GM23338 (cell line): ENCODE results near the gene TSSC4. TPM values are rescaled to one million over a fixed set of nuclear protein-coding genes. Genes with fewer than 3 reads are reported as not detected.

Source experiments
- ATAC-seq: fragments of 200-7000 bp; cut with Tn5 transposase; 3 replicates; pipeline ENCODE4 v1.9.1; 2020
- DNase-seq: peaks from one replicate; pipeline ENCODE4 v3.0.0-alpha.2; 2015; ENCODE audit warnings: low spot score
- H2AFZ ChIP-seq: fragments of 200-600 bp; sonication (generic); 2 replicates; pipeline ENCODE4 v1.8.0; 2016; ENCODE audit warnings: antibody characterized with exemption, mild to moderate bottlenecking, moderate library complexity
- H3F3A ChIP-seq: fragments of 200-600 bp; sonication (generic); replicated peaks from 2 replicates; pipeline ENCODE4 v1.8.0; 2017; ENCODE audit warnings: antibody characterized with exemption, mixed run types, low read depth
- H3K27ac ChIP-seq: fragments of 200-600 bp; sonication (generic); 2 replicates; pipeline ENCODE4 v1.6.1; 2016; ENCODE audit warnings: low read depth
- H3K27me3 ChIP-seq: fragments of 200-600 bp; sonication (generic); 2 replicates; pipeline ENCODE4 v1.8.0; 2016; ENCODE audit warnings: mild to moderate bottlenecking, mixed run types, moderate library complexity; ENCODE audit not compliant: insufficient read depth
- H3K36me3 ChIP-seq: fragments of 200-600 bp; sonication (generic); 2 replicates; pipeline ENCODE4 v1.8.0; 2016; ENCODE audit warnings: mild to moderate bottlenecking; ENCODE audit not compliant: insufficient read depth
- H3K4me1 ChIP-seq: fragments of 200-600 bp; sonication (generic); 2 replicates; pipeline ENCODE4 v1.8.0; 2016; ENCODE audit warnings: mild to moderate bottlenecking, moderate library complexity; ENCODE audit not compliant: insufficient read depth
- H3K4me2 ChIP-seq: fragments of 200-600 bp; sonication (generic); 2 replicates; pipeline ENCODE4 v1.7.1; 2017; ENCODE audit warnings: mixed run types
- H3K4me3 ChIP-seq: fragments of 200-600 bp; sonication (generic); 2 replicates; pipeline ENCODE4 v1.6.1; 2016; ENCODE audit warnings: mixed run types
- H3K79me2 ChIP-seq: fragments of 200-600 bp; sonication (generic); replicated peaks from 2 replicates; pipeline ENCODE4 v1.8.0; 2017; ENCODE audit warnings: mild to moderate bottlenecking; ENCODE audit not compliant: insufficient read depth
- H3K9me2 ChIP-seq: fragments of 200-600 bp; sonication (generic); 2 replicates; pipeline ENCODE4 v1.8.0; 2017; ENCODE audit not compliant: insufficient read depth
- H4K20me1 ChIP-seq: fragments of 200-600 bp; sonication (generic); replicated peaks from 2 replicates; pipeline ENCODE4 v1.8.0; 2017; ENCODE audit warnings: mild to moderate bottlenecking; ENCODE audit not compliant: insufficient read depth
- H3K27ac Mint-ChIP-seq: 2 replicates; pipeline ENCODE4 v1.8.0; 2020; ENCODE audit warnings: inconsistent platforms, mild to moderate bottlenecking, moderate library complexity, mixed read lengths
- H3K27me3 Mint-ChIP-seq: 3 replicates; pipeline ENCODE4 v1.8.0; 2022; ENCODE audit warnings: low read depth, mild to moderate bottlenecking, moderate library complexity, mixed read lengths, inconsistent platforms; ENCODE audit not compliant: insufficient read depth, poor library complexity
- H3K36me3 Mint-ChIP-seq: 3 replicates; pipeline ENCODE4 v1.8.0; 2021; ENCODE audit warnings: low read depth, mild to moderate bottlenecking, inconsistent platforms, moderate library complexity, mixed read lengths
- H3K4me1 Mint-ChIP-seq: 3 replicates; pipeline ENCODE4 v1.8.0; 2020; ENCODE audit warnings: mild to moderate bottlenecking, inconsistent platforms, mixed read lengths
- H3K4me3 Mint-ChIP-seq: 3 replicates; pipeline ENCODE4 v1.8.0; 2021; ENCODE audit warnings: moderate library complexity, mild to moderate bottlenecking, inconsistent platforms, mixed read lengths
- H3K9me3 Mint-ChIP-seq: 3 replicates; pipeline ENCODE4 v1.8.0; 2020; ENCODE audit warnings: moderate library complexity, mild to moderate bottlenecking, inconsistent platforms, mixed read lengths
- CREB1 ChIP-seq: fragments of 250-450 bp; sonication (Bioruptor Pico); IDR thresholded peaks from 2 replicates; pipeline ENCODE4 v1.5.0; 2020; ENCODE audit warnings: low read depth, mild to moderate bottlenecking, moderate library complexity
- CTCF ChIP-seq, 2 experiments: fragments of 200-600 bp in 1 of 2; sonication (generic) in 1 of 2; conservative IDR thresholded peaks; 2 replicates each; pipeline versions ENCODE4 v1.5.1 to v1.6.1; 2016 to 2017; ENCODE audit warnings: antibody characterized with exemption in 2 of 2, low read depth in 2 of 2, mild to moderate bottlenecking in 2 of 2, moderate library complexity in 1 of 2
- ETS1 ChIP-seq: IDR thresholded peaks from 2 replicates; pipeline ENCODE4 v1.6.1; 2016; ENCODE audit warnings: antibody characterized with exemption
- POLR2AphosphoS5 ChIP-seq: IDR thresholded peaks from 2 replicates; pipeline ENCODE4 v1.6.1; 2016; ENCODE audit warnings: antibody characterized with exemption, low read depth
- REST ChIP-seq: IDR thresholded peaks from one replicate; pipeline ENCODE4 v1.6.1; 2018; ENCODE audit warnings: antibody characterized with exemption; ENCODE audit not compliant: unreplicated experiment
- STAT1 ChIP-seq: IDR thresholded peaks from one replicate; pipeline ENCODE4 v1.6.1; 2016; ENCODE audit warnings: antibody characterized with exemption; ENCODE audit not compliant: unreplicated experiment
- ZNF462 ChIP-seq: fragments of 250-450 bp; sonication (Bioruptor Pico); IDR thresholded peaks from 2 replicates; pipeline ENCODE4 v1.5.0; 2020; ENCODE audit warnings: mild to moderate bottlenecking, moderate library complexity
- polyA plus RNA-seq: library from polyadenylated mRNA; unstranded; fragments of >200 nt; fragmentation: Nextera tagmentation; extraction: Ambion mirVana; gene quantifications from 2 replicates; pipeline ENCODE4 v1.2.1, GENCODE V29; 2016
- total RNA-seq: library from RNA; depleted of rRNA; stranded (reverse); fragments of >200 nt; shearing (Covaris generic); gene quantifications from 2 replicates; pipeline ENCODE4 v1.2.3, GENCODE V29; 2014

Gene TSSC4
- total and polyA plus RNA-seq, 2 experiments from 2014 or later, result 27.5 to 44.3 TPM

- no peak for TF ChIP-seq ZNF462 (CRISPR knock-in tag)
Measured at GRCh38 chr11:2448661-2449547, 48.4 kb downstream of the TSSC4 start (continued).

- no peaks in the 10 kb centered on the region for H3K79me2 ChIP-seq
- no peaks in the 10 kb centered on the region for H3F3A ChIP-seq
- no peaks in the 10 kb centered on the region; the same call in 2 of the 3 replicates for H3K4me1 Mint-ChIP-seq
- H3K27me3 ChIP-seq, result peaks cover 60% of the 10 kb centered on the region
- ATAC-seq, result no peak
- H3K4me1 ChIP-seq, result no peaks in the 10 kb centered on the region; the same call in 1 of the 2 replicates
- no peaks in the 10 kb centered on the region; the same call in 2 of the 3 replicates for H3K36me3 Mint-ChIP-seq
- no peak overlapping the region for H3K4me2 ChIP-seq
- H3K27me3 Mint-ChIP-seq, result peaks cover 59% of the 10 kb centered on the region
- H4K20me1 ChIP-seq, result no peaks in the 10 kb centered on the region
- no peaks in the 10 kb centered on the region for H3K36me3 ChIP-seq
- no peak overlapping the region for H2AFZ ChIP-seq
- no peaks in the 10 kb centered on the region for H3K9me3 Mint-ChIP-seq
- H3K4me3 ChIP-seq, result no peak overlapping the region
- no peaks in the 10 kb centered on the region for H3K9me2 ChIP-seq
- H3K27ac ChIP-seq, result no peak overlapping the region
- no peak overlapping the region for H3K27ac Mint-ChIP-seq
- H3K4me3 Mint-ChIP-seq, result no peak overlapping the region
- DNase-seq, result no peak
- no peak for TF ChIP-seq CREB1 (CRISPR knock-in tag)
- no peak for TF ChIP-seq STAT1
- TF ChIP-seq REST, result no peak
- no peak for TF ChIP-seq ETS1
- no peak for TF ChIP-seq CTCF (conservative IDR thresholded peaks at IDR 0.05; ENCODE audit: low read depth in 2 of 2)
- no peak for TF ChIP-seq POLR2AphosphoS5
Measured at GRCh38 chr11:2449548-2450320, 49.2 kb downstream of the TSSC4 start.
